Rectal smooth muscle tissue (tissue), 1 donor: Measurements from ENCODE around the gene SCFD2.
A peak's percentile ranks its signal among the peaks of the same experiment; 100 is the strongest.
"Not testable (repeated sequence)": the region's sequence is repeated elsewhere in the genome, so short reads cannot be mapped to it uniquely, and the experiment has no call there.

Source experiments
- H3K27ac ChIP-seq: one replicate; pipeline ENCODE4 v1.7.0; 2013; ENCODE audit warnings: low read depth, low read length, inconsistent platforms
- H3K27me3 ChIP-seq: one replicate; pipeline ENCODE4 v1.7.0; 2013; ENCODE audit warnings: low read length; ENCODE audit not compliant: control insufficient read depth, insufficient read depth
- H3K36me3 ChIP-seq: one replicate; pipeline ENCODE4 v1.7.0; 2013; ENCODE audit warnings: low read length; ENCODE audit not compliant: control insufficient read depth, insufficient read depth
- H3K4me1 ChIP-seq: one replicate; pipeline ENCODE4 v1.7.0; 2013; ENCODE audit warnings: low read length; ENCODE audit not compliant: control insufficient read depth, insufficient read depth
- H3K4me3 ChIP-seq: one replicate; pipeline ENCODE4 v1.7.0; 2013; ENCODE audit warnings: low read length
- H3K9ac ChIP-seq: one replicate; pipeline ENCODE4 v1.7.0; 2013; ENCODE audit warnings: low read length

Gene SCFD2

GRCh38 chr4:53364624-53365023, 1.2 kb downstream of the SCFD2 start:
- Histone ChIP-seq H3K27ac (no peak overlapping the region), H3K4me1 (no peaks in the 10 kb centered on the region), H3K9ac (no peak overlapping the region), H3K27me3 (no peaks in the 10 kb centered on the region), H3K4me3 (peak overlapping the region; percentile 99), H3K36me3 (no peaks in the 10 kb centered on the region)

GRCh38 chr4:53362093-53362492, 3.8 kb downstream of the SCFD2 start:
- H3K27ac ChIP-seq: no peak overlapping the region
- no peak overlapping the region for H3K4me3 ChIP-seq
- H3K9ac ChIP-seq: no peak overlapping the region
- no peaks in the 10 kb centered on the region for H3K36me3 ChIP-seq
- no peaks in the 10 kb centered on the region for H3K27me3 ChIP-seq
- no peaks in the 10 kb centered on the region for H3K4me1 ChIP-seq

GRCh38 chr4:53361451-53361850, 4.4 kb downstream of the SCFD2 start:
- Histone ChIP-seq H3K27ac (no peak overlapping the region), H3K4me3 (no peak overlapping the region), H3K36me3 (no peaks in the 10 kb centered on the region), H3K9ac (no peak overlapping the region), H3K4me1 (no peaks in the 10 kb centered on the region), H3K27me3 (no peaks in the 10 kb centered on the region)

DNA sequence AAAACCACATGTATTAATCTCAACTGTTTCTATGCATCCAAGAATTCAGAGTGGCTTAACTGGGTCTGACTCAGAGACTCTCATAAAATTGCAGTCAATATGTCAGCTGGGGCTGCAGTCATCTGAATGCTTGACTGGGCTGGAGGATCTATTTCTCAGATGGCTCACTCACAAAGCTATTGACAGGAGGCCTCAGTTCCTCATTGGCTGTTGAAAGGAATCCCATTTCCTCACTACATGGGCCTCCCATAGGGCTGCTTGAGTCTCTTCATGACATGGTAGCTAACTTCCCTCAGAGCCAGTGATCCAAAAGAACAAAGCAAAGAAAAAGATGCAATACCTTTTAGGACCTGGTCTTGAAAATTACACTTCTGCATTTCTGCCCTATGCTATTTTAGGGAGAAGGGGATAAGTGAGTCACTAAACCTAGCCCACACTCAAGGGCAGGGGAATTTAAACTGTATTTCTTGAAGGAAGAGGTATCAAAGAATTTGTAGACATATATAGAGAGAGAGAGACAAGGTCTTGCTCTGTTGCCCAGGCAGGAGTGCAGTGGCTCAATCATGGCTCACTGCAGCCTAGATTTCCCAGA, 9.8 kb downstream of the SCFD2 start:
- H3K36me3 ChIP-seq: peaks cover 3% of the 10 kb centered on the region
- H3K27me3 ChIP-seq: no peaks in the 10 kb centered on the region
- no peaks in the 10 kb centered on the region for H3K4me1 ChIP-seq
- no peak overlapping the region for H3K27ac ChIP-seq
- H3K4me3 ChIP-seq: no peak overlapping the region
- no peak overlapping the region for H3K9ac ChIP-seq

- no peaks in the 10 kb centered on the region for H3K27me3 ChIP-seq
- peaks cover 3% of the 10 kb centered on the region for H3K36me3 ChIP-seq
- no peak overlapping the region for H3K9ac ChIP-seq
- H3K4me1 ChIP-seq: no peaks in the 10 kb centered on the region
- H3K4me3 ChIP-seq: no peak overlapping the region
- H3K27ac ChIP-seq: no peak overlapping the region
Measured at GRCh38 chr4:53354012-53354722, 11.7 kb downstream of the SCFD2 start.

DNA sequence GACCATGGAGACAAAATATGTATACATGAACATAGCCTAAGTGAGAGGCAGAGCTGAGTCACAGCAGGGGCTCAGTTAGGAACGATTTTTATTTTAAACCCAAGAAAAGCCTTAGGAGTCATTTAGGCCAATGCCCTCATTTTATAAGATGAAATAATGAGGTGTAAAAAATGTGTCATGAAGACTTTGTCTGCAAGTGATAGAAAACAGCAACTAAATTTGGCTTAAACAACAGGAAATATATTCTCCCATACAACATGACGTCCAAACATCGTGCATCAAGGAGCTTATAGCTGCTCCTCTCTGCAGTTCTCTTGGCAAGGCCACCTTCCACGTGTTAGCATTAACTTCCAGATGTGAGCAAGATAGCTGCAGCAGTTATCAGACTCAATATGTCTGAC, 16.8 kb downstream of the SCFD2 start:
- no peaks in the 10 kb centered on the region for H3K4me1 ChIP-seq

GRCh38 chr4:53348046-53348445, 17.8 kb downstream of the SCFD2 start:
- Histone ChIP-seq H3K36me3 (peaks cover under 1% of the 10 kb centered on the region), H3K27ac (no peak overlapping the region), H3K4me1 (no peaks in the 10 kb centered on the region), H3K9ac (no peak overlapping the region), H3K4me3 (no peak overlapping the region), H3K27me3 (no peaks in the 10 kb centered on the region)

More for the DNA sequence above, 16.8 kb downstream of the SCFD2 start:
- Histone ChIP-seq H3K36me3 (peaks cover 3% of the 10 kb centered on the region), H3K27me3 (no peaks in the 10 kb centered on the region), H3K27ac (no peak overlapping the region), H3K4me3 (no peak overlapping the region), H3K9ac (no peak overlapping the region)

- Histone ChIP-seq H3K4me1 (no peaks in the 10 kb centered on the region), H3K27me3 (no peaks in the 10 kb centered on the region), H3K36me3 (no peaks in the 10 kb centered on the region), H3K4me3 (no peak overlapping the region), H3K27ac (no peak overlapping the region), H3K9ac (no peak overlapping the region)
Measured at GRCh38 chr4:53346920-53347852, 18.7 kb downstream of the SCFD2 start.

- not testable (repeated sequence) for H3K9ac ChIP-seq, H3K4me1 ChIP-seq, H3K36me3 ChIP-seq, H3K4me3 ChIP-seq, H3K27ac ChIP-seq, H3K27me3 ChIP-seq
Measured at GRCh38 chr4:53346392-53346791, 19.5 kb downstream of the SCFD2 start.

DNA sequence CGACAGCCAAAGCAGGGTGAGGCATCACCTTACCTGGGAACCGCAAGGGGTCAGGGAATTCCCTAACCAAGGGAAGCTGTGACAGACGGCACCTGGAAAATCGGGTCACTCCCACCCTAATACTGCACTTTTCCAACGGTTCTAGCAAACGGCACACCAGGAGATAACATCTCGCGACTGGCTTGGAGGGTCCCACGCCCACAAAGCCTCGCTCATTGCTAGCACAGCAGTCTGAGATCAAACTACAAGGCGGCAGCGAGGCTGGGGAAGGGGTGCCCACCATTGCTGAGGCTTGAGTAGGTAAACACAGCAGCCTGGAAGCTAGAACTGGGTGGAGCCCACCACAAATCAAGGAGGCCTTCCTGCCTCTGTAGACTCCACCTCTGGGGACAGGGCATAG, 25.7 kb downstream of the SCFD2 start:
- not testable (repeated sequence) for H3K4me1 ChIP-seq, H3K9ac ChIP-seq, H3K4me3 ChIP-seq, H3K27ac ChIP-seq, H3K36me3 ChIP-seq, H3K27me3 ChIP-seq

GRCh38 chr4:53334916-53335315, 30.9 kb downstream of the SCFD2 start:
- not testable (repeated sequence) for H3K27ac ChIP-seq, H3K36me3 ChIP-seq, H3K9ac ChIP-seq, H3K27me3 ChIP-seq, H3K4me3 ChIP-seq, H3K4me1 ChIP-seq

DNA sequence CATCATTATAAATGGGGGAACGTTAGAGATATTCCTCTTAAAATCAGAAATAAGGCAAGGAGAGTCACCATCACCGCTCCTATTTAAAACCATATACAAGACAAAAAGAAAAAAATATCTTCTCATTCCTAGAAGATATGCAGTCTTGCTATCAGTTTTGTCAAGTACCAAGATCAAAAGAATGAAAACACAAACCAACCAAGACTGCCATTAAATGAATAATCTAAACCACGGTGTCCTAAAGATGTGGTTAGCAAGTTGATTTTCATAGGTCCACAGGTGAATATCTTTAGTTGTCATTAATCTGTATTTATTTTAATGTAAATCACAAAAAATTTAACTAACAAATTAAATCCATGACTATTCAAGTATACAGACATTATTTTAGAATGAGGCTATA, 39.3 kb downstream of the SCFD2 start:
- Histone ChIP-seq H3K27me3 (no peaks in the 10 kb centered on the region), H3K9ac (no peak overlapping the region), H3K4me1 (no peaks in the 10 kb centered on the region), H3K27ac (no peak overlapping the region), H3K36me3 (no peaks in the 10 kb centered on the region), H3K4me3 (no peak overlapping the region)
